ENCODE results near the gene PTEN.

DNA sequence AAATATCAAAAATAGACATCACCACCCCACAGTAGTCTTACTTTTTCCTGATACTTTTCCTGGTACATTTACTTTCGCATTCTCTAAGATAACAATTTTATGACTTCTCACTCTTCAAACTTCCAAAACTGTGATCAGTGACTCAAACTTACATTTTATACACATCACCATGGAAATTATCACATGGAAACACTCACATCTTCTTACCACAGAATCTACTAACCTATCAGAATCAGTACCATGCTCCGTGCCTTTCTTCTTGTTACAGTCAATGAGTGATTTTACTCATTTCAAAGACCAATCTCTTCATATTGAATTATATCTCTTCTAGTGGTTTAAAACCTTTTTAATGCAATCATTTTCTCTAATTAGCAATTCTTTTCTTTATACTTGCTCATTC is 120.3 kb downstream of the PTEN start:
- TF ChIP-seq, protein P1, sequence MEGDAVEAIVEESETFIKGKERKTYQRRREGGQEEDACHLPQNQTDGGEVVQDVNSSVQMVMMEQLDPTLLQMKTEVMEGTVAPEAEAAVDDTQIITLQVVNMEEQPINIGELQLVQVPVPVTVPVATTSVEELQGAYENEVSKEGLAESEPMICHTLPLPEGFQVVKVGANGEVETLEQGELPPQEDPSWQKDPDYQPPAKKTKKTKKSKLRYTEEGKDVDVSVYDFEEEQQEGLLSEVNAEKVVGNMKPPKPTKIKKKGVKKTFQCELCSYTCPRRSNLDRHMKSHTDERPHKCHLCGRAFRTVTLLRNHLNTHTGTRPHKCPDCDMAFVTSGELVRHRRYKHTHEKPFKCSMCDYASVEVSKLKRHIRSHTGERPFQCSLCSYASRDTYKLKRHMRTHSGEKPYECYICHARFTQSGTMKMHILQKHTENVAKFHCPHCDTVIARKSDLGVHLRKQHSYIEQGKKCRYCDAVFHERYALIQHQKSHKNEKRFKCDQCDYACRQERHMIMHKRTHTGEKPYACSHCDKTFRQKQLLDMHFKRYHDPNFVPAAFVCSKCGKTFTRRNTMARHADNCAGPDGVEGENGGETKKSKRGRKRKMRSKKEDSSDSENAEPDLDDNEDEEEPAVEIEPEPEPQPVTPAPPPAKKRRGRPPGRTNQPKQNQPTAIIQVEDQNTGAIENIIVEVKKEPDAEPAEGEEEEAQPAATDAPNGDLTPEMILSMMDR (IDR thresholded peaks at IDR 0.05; ENCODE audit: low read depth, low read length): no peak
- no peak for TF ChIP-seq EZH2phosphoT487 (IDR thresholded peaks at IDR 0.05; ENCODE audit: low read depth)
